Stimulated activated CD4-positive, alpha-beta T cell treated with anti-CD3 and anti-CD28 coated beads, Interleukin-12 subunit alpha, Interleukin-12 subunit beta, amount 100 ng/mL, for 48 hours (primary cell): Measurements from ENCODE around the gene TNFRSF4.

ENCODE experiments used
- DNase-seq, 3 donors: peaks; one replicate each; pipeline ENCODE4 v3.0.0-alpha.2; 2020; ENCODE audit warnings: low read depth in 2 of 3, low spot score in 1 of 3

The TNFRSF4 gene

GRCh38 chr1:1170215-1171091 lies 43.5 kb downstream of the TNFRSF4 start:
- no peak for DNase-seq

GRCh38 chr1:1169429-1170214 lies 44.3 kb downstream of the TNFRSF4 start:
- no peak for DNase-seq

DNA sequence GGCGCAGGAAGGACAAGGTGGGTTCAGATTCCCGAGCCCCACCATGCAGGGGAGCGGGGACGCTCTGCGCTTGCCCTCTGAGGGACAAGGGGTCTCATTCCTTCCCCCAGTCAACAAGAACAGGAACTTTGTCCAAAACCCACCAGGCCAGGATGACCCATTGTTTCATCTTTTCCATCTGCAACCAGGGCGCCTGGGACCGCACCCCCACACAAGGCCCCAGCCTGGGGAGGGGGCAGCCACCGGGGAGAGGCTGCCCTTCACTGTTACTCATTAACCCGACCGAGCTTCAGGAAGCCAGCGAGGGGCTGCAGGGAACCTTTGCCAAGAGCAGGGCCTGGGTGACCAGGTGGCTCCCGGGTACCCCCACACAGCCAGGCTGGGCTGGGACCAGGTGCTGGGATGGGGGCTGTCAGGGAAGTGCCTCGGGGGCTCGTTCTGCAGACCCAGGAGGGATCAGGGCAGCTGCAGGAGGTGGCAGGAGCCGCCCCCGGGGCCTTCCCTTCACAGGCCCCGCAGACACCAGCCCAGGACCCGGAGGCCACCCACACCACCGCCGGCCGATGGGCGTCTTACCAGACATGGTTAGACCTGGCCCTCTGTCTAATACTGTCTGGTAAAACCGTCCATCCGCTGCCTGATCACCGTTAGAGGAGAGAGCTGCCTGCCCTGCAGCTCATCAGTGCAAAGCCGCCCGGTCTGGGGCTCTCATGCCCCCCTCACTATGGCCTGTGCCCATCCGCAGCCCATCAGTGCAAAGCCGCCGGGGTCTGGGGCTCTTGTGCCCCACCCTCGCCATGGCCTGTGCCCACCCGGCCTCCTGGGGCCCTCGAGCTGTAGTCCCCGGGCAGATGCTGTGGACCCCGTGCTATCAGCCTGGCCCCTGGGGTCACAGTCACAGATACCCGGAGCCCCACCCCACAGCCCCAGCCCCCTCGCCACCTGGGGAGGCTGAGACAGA lies 45.2 kb downstream of the TNFRSF4 start:
- DNase-seq = no peak

GRCh38 chr1:1167841-1168450 lies 46.0 kb downstream of the TNFRSF4 start:
- DNase-seq = no peak

DNA sequence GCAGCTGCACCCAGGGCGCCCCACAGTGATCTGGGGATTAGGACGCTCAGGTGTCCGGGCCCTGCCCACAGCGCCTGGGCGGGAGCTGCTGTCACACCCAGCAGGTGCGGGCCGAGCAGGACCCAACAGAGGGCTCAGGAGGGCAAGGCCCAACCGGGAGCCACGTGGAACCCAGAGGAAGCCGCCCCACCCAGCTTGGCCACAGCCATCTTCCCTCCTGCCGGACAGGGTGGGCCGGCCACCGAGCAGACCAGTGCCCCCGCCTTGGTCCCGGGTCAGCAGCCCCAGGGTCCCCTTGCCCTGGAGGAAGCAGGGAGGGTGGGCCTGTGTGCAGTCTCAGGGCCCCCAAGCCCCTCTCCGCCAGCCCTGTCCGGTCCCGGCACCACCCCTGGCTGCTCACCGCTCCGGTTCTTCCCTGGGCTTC lies 46.5 kb downstream of the TNFRSF4 start:
- DNase-seq = no peak

DNA sequence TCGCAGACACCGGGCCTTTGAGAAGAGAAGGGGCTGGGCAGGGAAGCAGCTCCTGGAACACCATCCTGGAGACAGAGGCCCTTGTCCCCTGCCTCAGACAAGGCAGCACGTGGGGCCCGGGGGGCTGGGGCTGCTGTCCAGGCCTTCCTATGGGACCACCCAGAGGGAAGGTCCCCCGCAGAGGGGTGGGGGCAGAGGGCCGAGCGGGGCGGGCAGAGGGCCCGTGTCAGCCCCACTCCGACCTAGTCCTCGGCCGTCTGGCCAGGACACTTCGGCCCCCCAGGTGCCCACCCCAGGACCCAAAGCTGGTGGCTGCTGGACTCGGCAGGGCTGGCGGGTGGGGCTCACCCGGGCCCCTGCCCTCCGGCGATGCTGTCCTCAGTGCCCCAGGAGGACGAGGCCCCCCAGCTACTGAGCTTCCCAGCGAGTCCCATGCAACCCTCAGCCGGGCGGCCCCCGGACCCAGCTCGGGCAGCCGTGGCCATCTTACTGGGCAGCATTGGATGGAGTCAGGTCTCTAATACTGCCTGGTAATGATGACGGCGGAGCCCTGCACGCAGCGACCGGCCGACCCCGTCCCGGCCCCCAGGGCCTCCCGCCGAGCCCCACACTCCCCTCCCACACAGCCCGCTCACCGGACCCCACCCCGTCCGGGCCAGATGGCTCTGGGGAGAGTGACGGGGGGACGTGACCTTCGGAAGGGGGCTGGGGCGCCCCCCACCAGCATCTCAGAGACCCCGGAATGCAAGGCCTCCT lies 47.1 kb downstream of the TNFRSF4 start:
- no peak for DNase-seq

- no peak for DNase-seq
These were observed 48.0 kb downstream of the TNFRSF4 start for GRCh38 chr1:1165900-1166421.

- DNase-seq = no peak
These were observed 48.5 kb downstream of the TNFRSF4 start for GRCh38 chr1:1165485-1165884.

DNA sequence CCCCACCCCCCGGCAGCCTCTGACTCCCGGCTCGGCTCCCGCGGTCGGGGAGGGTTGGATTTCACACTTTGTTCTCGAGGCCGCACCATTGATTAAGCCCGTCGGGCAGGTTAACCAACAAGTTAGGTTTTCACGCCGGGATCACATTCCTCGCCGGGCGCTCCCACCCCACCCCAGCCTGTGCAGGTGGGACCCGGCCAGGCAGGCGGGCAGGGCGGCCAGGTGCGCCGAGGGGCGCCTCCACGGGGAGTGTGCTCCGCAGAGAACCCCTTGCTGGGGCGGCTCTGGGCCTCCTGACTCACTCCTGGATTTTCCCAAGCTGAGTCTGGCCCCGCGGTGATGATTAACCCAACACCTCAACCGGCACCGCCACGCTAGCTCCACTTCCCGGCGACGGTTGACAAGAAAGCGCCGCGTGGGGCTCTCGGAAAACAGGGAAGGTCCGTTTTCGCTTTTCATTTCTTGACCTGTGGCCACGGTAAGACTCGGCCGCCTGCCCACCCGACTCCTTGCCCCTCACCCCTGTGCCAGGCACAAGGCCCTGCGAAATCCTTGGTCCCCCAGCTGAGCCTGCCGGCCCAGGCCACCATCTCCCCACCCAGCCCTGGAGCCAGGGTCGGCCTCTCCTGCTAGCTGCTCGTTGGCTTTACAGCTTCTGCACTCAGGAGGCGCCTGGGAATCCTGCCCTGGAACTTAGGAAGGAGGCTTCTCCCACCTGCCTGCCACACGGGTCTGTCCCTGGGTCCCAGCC lies 49.1 kb downstream of the TNFRSF4 start:
- no peak for DNase-seq

- no peak for DNase-seq
These were observed 49.6 kb downstream of the TNFRSF4 start for GRCh38 chr1:1164361-1164700.

DNA sequence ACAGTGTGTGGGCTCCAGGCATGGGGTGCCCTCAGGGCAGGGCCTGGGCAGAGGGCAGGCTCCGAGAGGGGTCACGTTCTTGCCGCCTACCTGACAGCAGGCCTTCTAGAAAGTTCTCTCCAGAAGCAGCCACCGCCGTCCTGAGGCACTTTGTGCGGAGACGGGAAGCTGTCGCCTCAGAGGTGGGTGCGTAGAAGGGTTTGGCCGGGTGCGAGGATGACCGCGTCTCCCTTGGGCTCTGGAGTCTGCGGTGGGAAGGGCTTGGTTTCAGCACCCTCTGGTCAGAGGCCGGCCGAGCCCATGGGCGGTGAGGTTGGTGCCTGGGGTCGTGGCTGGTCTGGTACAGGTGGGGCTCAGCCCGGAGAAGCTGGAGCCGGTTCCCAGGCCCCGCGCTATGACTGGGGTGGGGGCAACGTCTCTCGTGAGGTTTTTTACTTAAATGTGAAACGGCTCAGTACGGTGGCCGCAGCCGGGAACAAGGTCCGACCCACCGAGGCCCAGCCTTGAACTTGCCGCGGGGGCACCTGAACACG lies 50.3 kb downstream of the TNFRSF4 start:
- no peak for DNase-seq

DNA sequence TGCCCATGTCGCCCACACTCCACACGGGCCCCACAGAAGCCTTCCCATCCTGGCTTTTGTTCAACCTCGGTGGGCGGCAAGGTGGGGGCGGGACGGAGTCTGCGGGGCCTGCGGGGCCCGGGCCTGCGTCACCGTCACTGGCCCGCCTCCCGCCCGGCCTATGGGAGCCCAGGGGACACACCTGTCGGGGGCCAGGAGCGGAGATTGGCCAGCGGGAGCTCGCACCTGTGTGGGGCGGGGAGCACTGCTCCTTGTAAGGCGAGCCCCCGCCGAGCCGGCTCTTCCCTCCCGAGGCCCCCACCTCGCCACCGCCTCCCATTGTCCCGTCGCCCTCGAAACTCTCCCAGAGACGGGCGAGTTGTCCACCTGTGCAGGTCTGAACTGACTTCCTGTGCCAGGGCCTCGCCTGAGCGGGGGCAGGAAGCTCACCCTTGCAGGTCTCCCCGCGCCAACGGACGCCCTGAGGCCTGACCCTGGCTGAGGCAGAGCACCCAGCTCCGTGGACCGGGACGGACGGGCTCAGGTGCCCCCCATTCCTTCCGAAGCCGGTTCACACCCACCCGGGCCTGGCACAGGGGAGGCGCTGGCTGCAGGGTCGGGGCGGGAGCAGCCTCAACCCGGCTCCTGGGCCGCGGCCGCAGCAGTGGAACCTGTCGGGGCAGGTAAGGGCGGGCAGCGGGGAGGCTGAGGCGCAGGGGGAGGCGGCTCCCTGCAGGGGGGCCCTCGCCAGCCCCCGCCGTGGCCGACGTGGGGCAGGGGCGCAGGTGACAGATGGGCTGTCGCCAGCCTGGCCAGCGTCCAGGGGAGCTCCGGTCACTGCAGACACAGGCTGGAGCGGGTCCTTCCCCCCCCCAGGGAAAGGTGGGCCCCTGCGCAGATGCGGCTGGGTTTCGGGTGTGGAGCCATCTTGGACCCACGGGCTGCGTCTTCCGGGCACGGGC lies 51.1 kb downstream of the TNFRSF4 start:
- no peak for DNase-seq

- no peak for DNase-seq
These were observed 52.3 kb downstream of the TNFRSF4 start for GRCh38 chr1:1161683-1162079.
